GM12891 (cell line): ENCODE results near the gene BRCA1.

Experiments used
- PAX5 ChIP-seq: IDR thresholded peaks from 2 replicates; pipeline ENCODE4 v1.6.1; 2011; ENCODE audit warnings: low read length, moderate library complexity, mild to moderate bottlenecking; ENCODE audit not compliant: insufficient read depth, severe bottlenecking
- POLR2A ChIP-seq: IDR thresholded peaks from 2 replicates; pipeline ENCODE4 v1.6.1; 2011; ENCODE audit warnings: low read depth, low read length, control low read depth
- POLR2AphosphoS5 ChIP-seq: IDR thresholded peaks from 2 replicates; pipeline ENCODE4 v1.6.1; 2011; ENCODE audit warnings: low read depth, low read length, control low read depth
- POU2F2 ChIP-seq: IDR thresholded peaks from 2 replicates; pipeline ENCODE4 v1.6.1; 2011; ENCODE audit warnings: low read depth, mild to moderate bottlenecking, control low read depth, low read length, moderate library complexity
- SPI1 ChIP-seq: IDR thresholded peaks from 2 replicates; pipeline ENCODE4 v1.6.1; 2011; ENCODE audit warnings: low read depth, low read length, control low read depth
- TAF1 ChIP-seq: IDR thresholded peaks from 2 replicates; pipeline ENCODE4 v1.6.1; 2011; ENCODE audit warnings: low read depth, low read length, control low read depth

DNA sequence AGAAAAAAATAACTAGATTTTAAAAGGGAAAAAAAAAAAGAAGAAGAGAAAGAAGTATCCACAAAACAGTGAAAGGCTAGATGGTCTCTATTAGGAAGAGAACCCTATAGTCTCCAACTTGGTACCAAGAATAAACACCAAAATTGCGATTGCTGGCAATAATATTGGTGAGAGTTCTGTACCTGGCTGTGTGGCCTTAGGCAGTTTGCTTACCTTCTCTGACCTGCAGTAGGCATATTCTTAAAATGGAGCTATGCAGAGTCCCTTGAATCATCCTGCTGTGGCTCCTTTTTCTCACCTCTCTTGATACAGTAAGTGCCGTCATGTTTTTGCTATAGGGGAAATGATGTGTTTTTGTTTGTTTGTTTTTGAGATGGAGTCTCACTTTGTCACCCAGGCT lies 35.1 kb downstream of the BRCA1 start:
- TF ChIP-seq POLR2A = no peak
- TF ChIP-seq TAF1 = no peak
- no peak for TF ChIP-seq POLR2AphosphoS5
- no peak for TF ChIP-seq POU2F2
- TF ChIP-seq PAX5 = no peak
- TF ChIP-seq SPI1 = no peak
